A673 (cell line): ENCODE measurements around the gene VSTM4.

ENCODE experiments used
- EZH2 ChIP-seq: fragments of 200-600 bp; sonication (generic); IDR thresholded peaks from 2 replicates; pipeline ENCODE4 v1.6.1; 2017; ENCODE audit warnings: borderline replicate concordance, low read depth, mild to moderate bottlenecking, mixed read lengths, antibody characterized with exemption, low read length; ENCODE audit not compliant: poor library complexity, severe bottlenecking
- TF ChIP-seq, protein P1 (sequence below): fragments of 300-800, 200-600 bp; sonication (generic); conservative IDR thresholded peaks from 2 replicates; pipeline ENCODE4 v1.5.1; 2017; ENCODE audit warnings: low read depth, mild to moderate bottlenecking, antibody characterized with exemption, low read length, moderate library complexity, mixed read lengths

DNA sequence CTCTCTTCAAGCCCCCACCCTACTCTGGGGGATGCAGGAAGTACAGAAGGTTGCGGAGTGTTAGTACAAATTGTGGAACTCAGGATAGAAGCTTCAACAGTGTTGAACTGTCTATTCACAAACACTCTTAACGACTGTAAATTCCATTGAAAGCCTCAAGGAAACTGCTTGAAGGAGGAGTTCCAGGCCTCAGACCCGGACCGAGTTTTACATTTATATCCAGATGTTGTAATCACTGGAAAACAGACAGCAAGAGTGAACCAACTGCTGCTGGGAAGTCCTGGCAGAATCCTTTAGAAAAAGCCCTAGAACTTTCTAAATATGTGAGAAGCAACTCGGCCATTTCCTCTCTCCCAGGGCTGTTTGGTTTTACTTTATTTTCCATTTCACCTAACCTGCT, 91.6 kb downstream of the VSTM4 start:
- TF ChIP-seq, protein P1, sequence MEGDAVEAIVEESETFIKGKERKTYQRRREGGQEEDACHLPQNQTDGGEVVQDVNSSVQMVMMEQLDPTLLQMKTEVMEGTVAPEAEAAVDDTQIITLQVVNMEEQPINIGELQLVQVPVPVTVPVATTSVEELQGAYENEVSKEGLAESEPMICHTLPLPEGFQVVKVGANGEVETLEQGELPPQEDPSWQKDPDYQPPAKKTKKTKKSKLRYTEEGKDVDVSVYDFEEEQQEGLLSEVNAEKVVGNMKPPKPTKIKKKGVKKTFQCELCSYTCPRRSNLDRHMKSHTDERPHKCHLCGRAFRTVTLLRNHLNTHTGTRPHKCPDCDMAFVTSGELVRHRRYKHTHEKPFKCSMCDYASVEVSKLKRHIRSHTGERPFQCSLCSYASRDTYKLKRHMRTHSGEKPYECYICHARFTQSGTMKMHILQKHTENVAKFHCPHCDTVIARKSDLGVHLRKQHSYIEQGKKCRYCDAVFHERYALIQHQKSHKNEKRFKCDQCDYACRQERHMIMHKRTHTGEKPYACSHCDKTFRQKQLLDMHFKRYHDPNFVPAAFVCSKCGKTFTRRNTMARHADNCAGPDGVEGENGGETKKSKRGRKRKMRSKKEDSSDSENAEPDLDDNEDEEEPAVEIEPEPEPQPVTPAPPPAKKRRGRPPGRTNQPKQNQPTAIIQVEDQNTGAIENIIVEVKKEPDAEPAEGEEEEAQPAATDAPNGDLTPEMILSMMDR, result no peak
- no peak for TF ChIP-seq EZH2
